Measurements from ENCODE around the gene ATP8B4.

GRCh38 chr15:50075319-50075718 lies 43.7 kb downstream of the ATP8B4 start:
- TF ChIP-seq NRF1 (conservative IDR thresholded peaks at IDR 0.05; ENCODE audit: low read depth, low read length): no peak
- TF ChIP-seq CTCF (IDR thresholded peaks at IDR 0.05 in 2 of 3, conservative IDR thresholded peaks at IDR 0.05 in 1 of 3; ENCODE audit: control insufficient read depth in 2 of 3, extremely low read depth in 1 of 3, insufficient read depth in 1 of 3, low read depth in 3 of 3, low read length in 3 of 3): no peak
- TF ChIP-seq ZSCAN29 (IDR thresholded peaks at IDR 0.05): no peak
- TF ChIP-seq FOXM1 (IDR thresholded peaks at IDR 0.05; ENCODE audit: low read depth, low read length): no peak

Measured in GM12878 (cell line).